ENCODE measurements around the gene SLC44A3. TPM values are rescaled to one million over a fixed set of nuclear protein-coding genes. Genes with fewer than 3 reads are reported as not detected.

Gene SLC44A3
- total and polyA plus RNA-seq, 9 of the 15 experiments (the other 6 are each of a cell fraction or from before 2014, with no cell fraction given): not detected

DNA sequence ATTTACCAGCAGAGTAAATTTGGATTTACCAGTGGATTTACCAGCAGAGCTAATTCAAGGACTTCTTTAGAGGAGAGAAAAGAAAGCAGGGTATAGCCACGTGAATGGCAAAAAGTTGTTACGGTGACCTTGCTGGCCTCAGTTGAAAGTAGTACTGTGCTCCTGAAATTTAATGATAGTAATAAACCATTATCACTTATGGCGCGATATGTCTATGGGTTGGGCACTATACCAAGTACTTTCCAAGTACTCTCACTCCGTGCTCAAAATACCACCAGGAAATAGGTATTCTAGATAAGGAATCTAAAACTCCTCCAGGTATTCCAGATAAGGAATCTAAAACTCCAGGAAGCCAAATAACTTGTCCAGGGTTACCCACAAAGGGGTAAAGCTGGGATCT lies 35.8 kb downstream of the SLC44A3 start:
- ChIA-PET CTCF (ENCODE audit: low intra/inter-chr PET ratio) (interaction anchor here (3.4 kb wide), 1 partner anchor 188 kb away, joined by 25 read pairs; no protein-coding TSS in a partner anchor), POLR2A (interaction anchor here (1.5 kb wide), 1 partner anchor 186 kb away, joined by 3 read pairs; no protein-coding TSS in a partner anchor)
- Histone ChIP-seq H2AFZ (ENCODE audit: low read depth, low read length) (no peak overlapping the region), H3K9me3 (replicated peaks; ENCODE audit: control insufficient read depth, insufficient read depth, low read depth, low read length) (no peaks in the 10 kb centered on the region), H3K9me1 (ENCODE audit: control insufficient read depth, insufficient read depth, low read length) (no peaks in the 10 kb centered on the region), H4K20me1 (replicated peaks; ENCODE audit: control insufficient read depth, insufficient read depth, low read length) (no peaks in the 10 kb centered on the region), H3K27ac (ENCODE audit: extremely low read depth, low read depth, low read length) (no peak overlapping the region), H3K79me2 (ENCODE audit: control insufficient read depth, insufficient read depth, low read length) (no peaks in the 10 kb centered on the region), H3K4me3 (no peak overlapping the region), H3K4me2 (ENCODE audit: insufficient read depth, low read length) (no peak overlapping the region), H3K36me3 (ENCODE audit: control insufficient read depth, insufficient read depth, low read length) (no peaks in the 10 kb centered on the region), H3K27me3 (ENCODE audit: control insufficient read depth in 2 of 2, insufficient read depth in 2 of 2, low read length in 2 of 2) (peaks cover 3 to 4% of the 10 kb centered on the region in 2 experiments; a peak in 4 of 5 replicates), H3K9ac (ENCODE audit: insufficient read depth in 1 of 2, low read depth in 2 of 2, low read length in 2 of 2) (no peak overlapping the region), H3K4me1 (replicated peaks in 1 of 2; ENCODE audit: control insufficient read depth in 2 of 2, insufficient read depth in 2 of 2, low read length in 2 of 2) (no peaks in the 10 kb centered on the region; a peak in 1 of 5 replicates)
- DNase-seq (ENCODE audit: extremely low read depth in 1 of 4, low spot score in 3 of 4) (no peak), FAIRE-seq (no peak), ATAC-seq (no peak)
- in situ Hi-C loops (cut with MboI): loop anchor here (5.0 to 10.0 kb wide), 2 partner anchors 186 to 389 kb away; no protein-coding TSS in a partner anchor
- no peak for TF ChIP-seq ZNF444 (CRISPR knock-in tag; IDR thresholded peaks at IDR 0.05)
- TF ChIP-seq ZNF324 (CRISPR knock-in tag; IDR thresholded peaks at IDR 0.05): no peak
- TF ChIP-seq, protein P1, sequence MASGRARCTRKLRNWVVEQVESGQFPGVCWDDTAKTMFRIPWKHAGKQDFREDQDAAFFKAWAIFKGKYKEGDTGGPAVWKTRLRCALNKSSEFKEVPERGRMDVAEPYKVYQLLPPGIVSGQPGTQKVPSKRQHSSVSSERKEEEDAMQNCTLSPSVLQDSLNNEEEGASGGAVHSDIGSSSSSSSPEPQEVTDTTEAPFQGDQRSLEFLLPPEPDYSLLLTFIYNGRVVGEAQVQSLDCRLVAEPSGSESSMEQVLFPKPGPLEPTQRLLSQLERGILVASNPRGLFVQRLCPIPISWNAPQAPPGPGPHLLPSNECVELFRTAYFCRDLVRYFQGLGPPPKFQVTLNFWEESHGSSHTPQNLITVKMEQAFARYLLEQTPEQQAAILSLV (tag; IDR thresholded peaks at IDR 0.05): no peak
- no peak for TF ChIP-seq FOXA1 (IDR thresholded peaks at IDR 0.05; ENCODE audit: borderline replicate concordance)
- TF ChIP-seq TFAM (CRISPR knock-in tag; conservative IDR thresholded peaks at IDR 0.05): no peak
- TF ChIP-seq, protein P2, sequence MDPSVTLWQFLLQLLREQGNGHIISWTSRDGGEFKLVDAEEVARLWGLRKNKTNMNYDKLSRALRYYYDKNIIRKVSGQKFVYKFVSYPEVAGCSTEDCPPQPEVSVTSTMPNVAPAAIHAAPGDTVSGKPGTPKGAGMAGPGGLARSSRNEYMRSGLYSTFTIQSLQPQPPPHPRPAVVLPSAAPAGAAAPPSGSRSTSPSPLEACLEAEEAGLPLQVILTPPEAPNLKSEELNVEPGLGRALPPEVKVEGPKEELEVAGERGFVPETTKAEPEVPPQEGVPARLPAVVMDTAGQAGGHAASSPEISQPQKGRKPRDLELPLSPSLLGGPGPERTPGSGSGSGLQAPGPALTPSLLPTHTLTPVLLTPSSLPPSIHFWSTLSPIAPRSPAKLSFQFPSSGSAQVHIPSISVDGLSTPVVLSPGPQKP (CRISPR knock-in tag; IDR thresholded peaks at IDR 0.05): no peak
- no peak for TF ChIP-seq BRD4 (IDR thresholded peaks at IDR 0.05)
- TF ChIP-seq, protein P3, sequence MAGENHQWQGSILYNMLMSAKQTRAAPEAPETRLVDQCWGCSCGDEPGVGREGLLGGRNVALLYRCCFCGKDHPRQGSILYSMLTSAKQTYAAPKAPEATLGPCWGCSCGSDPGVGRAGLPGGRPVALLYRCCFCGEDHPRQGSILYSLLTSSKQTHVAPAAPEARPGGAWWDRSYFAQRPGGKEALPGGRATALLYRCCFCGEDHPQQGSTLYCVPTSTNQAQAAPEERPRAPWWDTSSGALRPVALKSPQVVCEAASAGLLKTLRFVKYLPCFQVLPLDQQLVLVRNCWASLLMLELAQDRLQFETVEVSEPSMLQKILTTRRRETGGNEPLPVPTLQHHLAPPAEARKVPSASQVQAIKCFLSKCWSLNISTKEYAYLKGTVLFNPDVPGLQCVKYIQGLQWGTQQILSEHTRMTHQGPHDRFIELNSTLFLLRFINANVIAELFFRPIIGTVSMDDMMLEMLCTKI (IDR thresholded peaks at IDR 0.05; ENCODE audit: partially characterized antibody): no peak
- TF ChIP-seq POLR2AphosphoS2 (IDR thresholded peaks at IDR 0.05; ENCODE audit: low read length): no peak
- no peak for TF ChIP-seq NR1H2 (CRISPR knock-in tag; IDR thresholded peaks at IDR 0.05)
- TF ChIP-seq PHF21A (IDR thresholded peaks at IDR 0.05; ENCODE audit: borderline replicate concordance, low read depth): no peak
- TF ChIP-seq HNRNPUL1 (IDR thresholded peaks at IDR 0.05; ENCODE audit: low read length): no peak
- no peak for TF ChIP-seq BRD9 (IDR thresholded peaks at IDR 0.05; ENCODE audit: low read depth, partially characterized antibody)
- no peak for TF ChIP-seq CBFA2T3 (IDR thresholded peaks at IDR 0.05)
- TF ChIP-seq ZNF583 (CRISPR knock-in tag; IDR thresholded peaks at IDR 0.05): no peak
- TF ChIP-seq, protein P4, sequence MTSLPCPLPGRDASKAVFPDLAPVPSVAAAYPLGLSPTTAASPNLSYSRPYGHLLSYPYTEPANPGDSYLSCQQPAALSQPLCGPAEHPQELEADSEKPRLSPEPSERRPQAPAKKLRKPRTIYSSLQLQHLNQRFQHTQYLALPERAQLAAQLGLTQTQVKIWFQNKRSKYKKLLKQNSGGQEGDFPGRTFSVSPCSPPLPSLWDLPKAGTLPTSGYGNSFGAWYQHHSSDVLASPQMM (CRISPR knock-in tag; IDR thresholded peaks at IDR 0.05): no peak
- no peak for TF ChIP-seq ZNF75A (CRISPR knock-in tag; IDR thresholded peaks at IDR 0.05)
- no peak for TF ChIP-seq MYNN (IDR thresholded peaks at IDR 0.05)
- no peak for TF ChIP-seq MYNN (CRISPR knock-in tag; IDR thresholded peaks at IDR 0.05)
- TF ChIP-seq ZNF551 (CRISPR knock-in tag; IDR thresholded peaks at IDR 0.05): no peak
- TF ChIP-seq CBX8 (IDR thresholded peaks at IDR 0.05; ENCODE audit: borderline replicate concordance, extremely low read depth, low read depth, low read length, poor library complexity, severe bottlenecking): no peak
- intact Hi-C loops (cut with micrococcal nuclease): no loop called here
- no TSS peak for BruUV-seq (replicated peaks)
- WGBS (ENCODE audit: insufficient coverage, low coverage, missing lambda C conversion rate): 3% methylated on average over 5 of the region's 5 CpGs

Data from K562 (cell line).